K562 (cell line): ENCODE data around the gene CDKN2C. TPM values are rescaled to one million over a fixed set of nuclear protein-coding genes. Genes with fewer than 3 reads are reported as not detected.

ENCODE experiments used
- BCOR ChIP-seq: fragments of 450-650 bp; IDR thresholded peaks from 2 replicates; pipeline ENCODE4 v1.6.1; 2016
- HDAC2 ChIP-seq: fragments of 450-650 bp; IDR thresholded peaks from 2 replicates; pipeline ENCODE4 v1.6.1; 2016; ENCODE audit warnings: mild to moderate bottlenecking
- SAFB2 ChIP-seq: fragments of 200-400 bp; formaldehyde crosslinking; IDR thresholded peaks from 2 replicates; pipeline ENCODE4 v1.6.1; 2018; ENCODE audit warnings: borderline replicate concordance, low read length, low read depth, moderate library complexity; ENCODE audit not compliant: severe bottlenecking
- ZFP36 ChIP-seq: fragments of 150-350 bp; IDR thresholded peaks from 2 replicates; pipeline ENCODE4 v1.6.1; 2018; ENCODE audit warnings: low read length, low read depth; ENCODE audit not compliant: partially characterized antibody
- ZNF197 ChIP-seq: fragments of 200-800 bp; sonication (Bioruptor generic); IDR thresholded peaks from 2 replicates; pipeline ENCODE4 v1.6.1; 2016; ENCODE audit warnings: low read depth, missing genetic modification characterization, missing compliant biosample characterization
- ZNF217 ChIP-seq: sonication (generic); formaldehyde crosslinking; IDR thresholded peaks from 2 replicates; pipeline ENCODE4 v1.8.0; 2022; ENCODE audit warnings: mild to moderate bottlenecking, missing genetic modification reagents
- ZNF263 ChIP-seq: sonication (generic); formaldehyde crosslinking; IDR thresholded peaks from 2 replicates; pipeline ENCODE4 v1.8.0; 2022; ENCODE audit warnings: mild to moderate bottlenecking, missing genetic modification reagents, borderline replicate concordance
- ZNF780A ChIP-seq: fragments of 250-450 bp; sonication (Bioruptor Pico); IDR thresholded peaks from 2 replicates; pipeline ENCODE4 v1.5.0; 2021; ENCODE audit warnings: mild to moderate bottlenecking
- polyA plus RNA-seq, 8 experiments: library from polyadenylated mRNA; depleted of rRNA in 4 of 8; stranded (reverse) in 5 of 8; unstranded in 3 of 8; fragments of >200 nt; fragmentation: Nextera tagmentation in 2 of 8; fragmentation: Illumina TruSeq in 1 of 8; extraction: Ambion mirVana in 2 of 8; extraction: Trizol in 1 of 8; gene quantifications; 2 replicates each; pipeline versions ENCODE4 v1.2.1 to v1.2.3, GENCODE V29; 2011 to 2014; ENCODE audit warnings: inconsistent platforms in 1 of 8, missing spikeins in 1 of 8
- total RNA-seq, 7 experiments: library from RNA; depleted of rRNA in 6 of 7; stranded (reverse); fragments of >200 nt in 6 of 7; fragmentation: Illumina TruSeq in 2 of 7; extraction: Trizol in 2 of 7; gene quantifications; 2 replicates each; pipeline versions ENCODE4 v1.2.1 to v1.2.3, GENCODE V29; 2011 to 2021; ENCODE audit warnings: low replicate concordance in 1 of 7
- TF ChIP-seq, protein P1 (sequence below): fragments of 200-600 bp; sonication (generic); IDR thresholded peaks from one replicate; pipeline ENCODE4 v1.6.1; 2012; ENCODE audit warnings: mild to moderate bottlenecking, low read depth, low read length, inconsistent platforms
- TF ChIP-seq, protein P2 (sequence below): fragments of 450-650 bp; IDR thresholded peaks from 2 replicates; pipeline ENCODE4 v1.6.1; 2016; ENCODE audit warnings: mild to moderate bottlenecking
- TF ChIP-seq, protein P3 (sequence below): fragments of 450-650 bp; formaldehyde crosslinking; IDR thresholded peaks from 2 replicates; pipeline ENCODE4 v1.4.0; 2020; ENCODE audit warnings: mild to moderate bottlenecking, moderate library complexity

Gene CDKN2C
- total and polyA plus RNA-seq, 9 of the 15 experiments (the other 6 are each of a cell fraction or from before 2014, with no cell fraction given): 11.9 to 74.3 (median 45.9) TPM

DNA sequence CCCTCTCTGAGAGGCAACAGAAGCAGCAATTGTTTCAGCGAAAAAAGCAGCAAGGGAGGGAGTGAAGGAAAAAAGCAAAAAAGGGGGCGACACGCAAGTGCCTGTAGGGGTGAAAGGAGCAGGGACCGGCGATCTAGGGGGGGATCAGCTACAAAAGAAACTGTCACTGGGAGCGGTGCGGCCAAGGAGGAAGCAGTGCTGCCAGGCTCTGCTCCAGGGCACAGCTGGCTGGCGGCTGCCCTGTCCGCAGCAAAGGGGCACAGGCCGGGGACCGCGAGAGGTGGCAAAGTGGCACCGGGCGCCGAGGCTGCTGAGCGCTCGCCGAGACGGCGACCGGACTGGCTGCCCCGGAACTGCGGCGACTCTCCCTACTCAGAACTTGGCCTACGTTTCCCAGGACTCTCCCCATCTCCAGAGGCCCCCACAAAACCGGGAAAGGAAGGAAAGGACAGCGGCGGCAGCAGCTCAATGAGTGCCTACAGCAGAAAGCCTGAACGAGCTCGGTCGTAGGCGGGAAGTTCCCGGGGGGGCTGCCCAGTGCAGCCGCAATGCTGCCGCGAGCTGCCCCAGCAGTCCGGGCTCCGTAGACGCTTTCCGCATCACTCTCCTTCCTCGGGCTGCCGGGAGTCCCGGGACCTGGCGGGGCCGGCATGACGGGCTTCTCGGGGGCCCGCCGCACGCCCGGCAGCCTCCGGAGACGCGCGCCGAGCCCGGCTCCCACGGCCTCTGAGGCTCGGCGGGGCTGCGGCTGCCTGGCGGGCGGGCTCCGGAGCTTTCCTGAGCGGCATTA lies 1.0 kb upstream of the CDKN2C start (continued):
- TF ChIP-seq, protein P1, sequence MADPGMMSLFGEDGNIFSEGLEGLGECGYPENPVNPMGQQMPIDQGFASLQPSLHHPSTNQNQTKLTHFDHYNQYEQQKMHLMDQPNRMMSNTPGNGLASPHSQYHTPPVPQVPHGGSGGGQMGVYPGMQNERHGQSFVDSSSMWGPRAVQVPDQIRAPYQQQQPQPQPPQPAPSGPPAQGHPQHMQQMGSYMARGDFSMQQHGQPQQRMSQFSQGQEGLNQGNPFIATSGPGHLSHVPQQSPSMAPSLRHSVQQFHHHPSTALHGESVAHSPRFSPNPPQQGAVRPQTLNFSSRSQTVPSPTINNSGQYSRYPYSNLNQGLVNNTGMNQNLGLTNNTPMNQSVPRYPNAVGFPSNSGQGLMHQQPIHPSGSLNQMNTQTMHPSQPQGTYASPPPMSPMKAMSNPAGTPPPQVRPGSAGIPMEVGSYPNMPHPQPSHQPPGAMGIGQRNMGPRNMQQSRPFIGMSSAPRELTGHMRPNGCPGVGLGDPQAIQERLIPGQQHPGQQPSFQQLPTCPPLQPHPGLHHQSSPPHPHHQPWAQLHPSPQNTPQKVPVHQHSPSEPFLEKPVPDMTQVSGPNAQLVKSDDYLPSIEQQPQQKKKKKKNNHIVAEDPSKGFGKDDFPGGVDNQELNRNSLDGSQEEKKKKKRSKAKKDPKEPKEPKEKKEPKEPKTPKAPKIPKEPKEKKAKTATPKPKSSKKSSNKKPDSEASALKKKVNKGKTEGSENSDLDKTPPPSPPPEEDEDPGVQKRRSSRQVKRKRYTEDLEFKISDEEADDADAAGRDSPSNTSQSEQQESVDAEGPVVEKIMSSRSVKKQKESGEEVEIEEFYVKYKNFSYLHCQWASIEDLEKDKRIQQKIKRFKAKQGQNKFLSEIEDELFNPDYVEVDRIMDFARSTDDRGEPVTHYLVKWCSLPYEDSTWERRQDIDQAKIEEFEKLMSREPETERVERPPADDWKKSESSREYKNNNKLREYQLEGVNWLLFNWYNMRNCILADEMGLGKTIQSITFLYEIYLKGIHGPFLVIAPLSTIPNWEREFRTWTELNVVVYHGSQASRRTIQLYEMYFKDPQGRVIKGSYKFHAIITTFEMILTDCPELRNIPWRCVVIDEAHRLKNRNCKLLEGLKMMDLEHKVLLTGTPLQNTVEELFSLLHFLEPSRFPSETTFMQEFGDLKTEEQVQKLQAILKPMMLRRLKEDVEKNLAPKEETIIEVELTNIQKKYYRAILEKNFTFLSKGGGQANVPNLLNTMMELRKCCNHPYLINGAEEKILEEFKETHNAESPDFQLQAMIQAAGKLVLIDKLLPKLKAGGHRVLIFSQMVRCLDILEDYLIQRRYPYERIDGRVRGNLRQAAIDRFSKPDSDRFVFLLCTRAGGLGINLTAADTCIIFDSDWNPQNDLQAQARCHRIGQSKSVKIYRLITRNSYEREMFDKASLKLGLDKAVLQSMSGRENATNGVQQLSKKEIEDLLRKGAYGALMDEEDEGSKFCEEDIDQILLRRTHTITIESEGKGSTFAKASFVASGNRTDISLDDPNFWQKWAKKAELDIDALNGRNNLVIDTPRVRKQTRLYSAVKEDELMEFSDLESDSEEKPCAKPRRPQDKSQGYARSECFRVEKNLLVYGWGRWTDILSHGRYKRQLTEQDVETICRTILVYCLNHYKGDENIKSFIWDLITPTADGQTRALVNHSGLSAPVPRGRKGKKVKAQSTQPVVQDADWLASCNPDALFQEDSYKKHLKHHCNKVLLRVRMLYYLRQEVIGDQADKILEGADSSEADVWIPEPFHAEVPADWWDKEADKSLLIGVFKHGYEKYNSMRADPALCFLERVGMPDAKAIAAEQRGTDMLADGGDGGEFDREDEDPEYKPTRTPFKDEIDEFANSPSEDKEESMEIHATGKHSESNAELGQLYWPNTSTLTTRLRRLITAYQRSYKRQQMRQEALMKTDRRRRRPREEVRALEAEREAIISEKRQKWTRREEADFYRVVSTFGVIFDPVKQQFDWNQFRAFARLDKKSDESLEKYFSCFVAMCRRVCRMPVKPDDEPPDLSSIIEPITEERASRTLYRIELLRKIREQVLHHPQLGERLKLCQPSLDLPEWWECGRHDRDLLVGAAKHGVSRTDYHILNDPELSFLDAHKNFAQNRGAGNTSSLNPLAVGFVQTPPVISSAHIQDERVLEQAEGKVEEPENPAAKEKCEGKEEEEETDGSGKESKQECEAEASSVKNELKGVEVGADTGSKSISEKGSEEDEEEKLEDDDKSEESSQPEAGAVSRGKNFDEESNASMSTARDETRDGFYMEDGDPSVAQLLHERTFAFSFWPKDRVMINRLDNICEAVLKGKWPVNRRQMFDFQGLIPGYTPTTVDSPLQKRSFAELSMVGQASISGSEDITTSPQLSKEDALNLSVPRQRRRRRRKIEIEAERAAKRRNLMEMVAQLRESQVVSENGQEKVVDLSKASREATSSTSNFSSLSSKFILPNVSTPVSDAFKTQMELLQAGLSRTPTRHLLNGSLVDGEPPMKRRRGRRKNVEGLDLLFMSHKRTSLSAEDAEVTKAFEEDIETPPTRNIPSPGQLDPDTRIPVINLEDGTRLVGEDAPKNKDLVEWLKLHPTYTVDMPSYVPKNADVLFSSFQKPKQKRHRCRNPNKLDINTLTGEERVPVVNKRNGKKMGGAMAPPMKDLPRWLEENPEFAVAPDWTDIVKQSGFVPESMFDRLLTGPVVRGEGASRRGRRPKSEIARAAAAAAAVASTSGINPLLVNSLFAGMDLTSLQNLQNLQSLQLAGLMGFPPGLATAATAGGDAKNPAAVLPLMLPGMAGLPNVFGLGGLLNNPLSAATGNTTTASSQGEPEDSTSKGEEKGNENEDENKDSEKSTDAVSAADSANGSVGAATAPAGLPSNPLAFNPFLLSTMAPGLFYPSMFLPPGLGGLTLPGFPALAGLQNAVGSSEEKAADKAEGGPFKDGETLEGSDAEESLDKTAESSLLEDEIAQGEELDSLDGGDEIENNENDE: no peak
- no peak for TF ChIP-seq ZNF197 (CRISPR knock-in tag)
- TF ChIP-seq, protein P2, sequence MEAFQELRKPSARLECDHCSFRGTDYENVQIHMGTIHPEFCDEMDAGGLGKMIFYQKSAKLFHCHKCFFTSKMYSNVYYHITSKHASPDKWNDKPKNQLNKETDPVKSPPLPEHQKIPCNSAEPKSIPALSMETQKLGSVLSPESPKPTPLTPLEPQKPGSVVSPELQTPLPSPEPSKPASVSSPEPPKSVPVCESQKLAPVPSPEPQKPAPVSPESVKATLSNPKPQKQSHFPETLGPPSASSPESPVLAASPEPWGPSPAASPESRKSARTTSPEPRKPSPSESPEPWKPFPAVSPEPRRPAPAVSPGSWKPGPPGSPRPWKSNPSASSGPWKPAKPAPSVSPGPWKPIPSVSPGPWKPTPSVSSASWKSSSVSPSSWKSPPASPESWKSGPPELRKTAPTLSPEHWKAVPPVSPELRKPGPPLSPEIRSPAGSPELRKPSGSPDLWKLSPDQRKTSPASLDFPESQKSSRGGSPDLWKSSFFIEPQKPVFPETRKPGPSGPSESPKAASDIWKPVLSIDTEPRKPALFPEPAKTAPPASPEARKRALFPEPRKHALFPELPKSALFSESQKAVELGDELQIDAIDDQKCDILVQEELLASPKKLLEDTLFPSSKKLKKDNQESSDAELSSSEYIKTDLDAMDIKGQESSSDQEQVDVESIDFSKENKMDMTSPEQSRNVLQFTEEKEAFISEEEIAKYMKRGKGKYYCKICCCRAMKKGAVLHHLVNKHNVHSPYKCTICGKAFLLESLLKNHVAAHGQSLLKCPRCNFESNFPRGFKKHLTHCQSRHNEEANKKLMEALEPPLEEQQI: no peak
- no peak for TF ChIP-seq ZFP36
- TF ChIP-seq ZNF780A (CRISPR knock-in tag): no peak
- no peak; the same call in 1 of the 2 replicates for TF ChIP-seq ZNF263
- peak; percentile 34 for TF ChIP-seq BCOR
- TF ChIP-seq SAFB2: no peak
- no peak for TF ChIP-seq ZNF217 (CRISPR knock-in tag)
- TF ChIP-seq, protein P3, sequence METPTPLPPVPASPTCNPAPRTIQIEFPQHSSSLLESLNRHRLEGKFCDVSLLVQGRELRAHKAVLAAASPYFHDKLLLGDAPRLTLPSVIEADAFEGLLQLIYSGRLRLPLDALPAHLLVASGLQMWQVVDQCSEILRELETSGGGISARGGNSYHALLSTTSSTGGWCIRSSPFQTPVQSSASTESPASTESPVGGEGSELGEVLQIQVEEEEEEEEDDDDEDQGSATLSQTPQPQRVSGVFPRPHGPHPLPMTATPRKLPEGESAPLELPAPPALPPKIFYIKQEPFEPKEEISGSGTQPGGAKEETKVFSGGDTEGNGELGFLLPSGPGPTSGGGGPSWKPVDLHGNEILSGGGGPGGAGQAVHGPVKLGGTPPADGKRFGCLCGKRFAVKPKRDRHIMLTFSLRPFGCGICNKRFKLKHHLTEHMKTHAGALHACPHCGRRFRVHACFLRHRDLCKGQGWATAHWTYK (CRISPR knock-in tag): peak; percentile 21; the same call in 1 of the 2 replicates
- no peak for TF ChIP-seq HDAC2
